ENCODE results near the gene CYB561D1. TPM values are rescaled to one million over a fixed set of nuclear protein-coding genes. Genes with fewer than 3 reads are reported as not detected.

Gene CYB561D1
- total RNA-seq, 1 experiment from 2014 or later: 3.1 TPM

DNA sequence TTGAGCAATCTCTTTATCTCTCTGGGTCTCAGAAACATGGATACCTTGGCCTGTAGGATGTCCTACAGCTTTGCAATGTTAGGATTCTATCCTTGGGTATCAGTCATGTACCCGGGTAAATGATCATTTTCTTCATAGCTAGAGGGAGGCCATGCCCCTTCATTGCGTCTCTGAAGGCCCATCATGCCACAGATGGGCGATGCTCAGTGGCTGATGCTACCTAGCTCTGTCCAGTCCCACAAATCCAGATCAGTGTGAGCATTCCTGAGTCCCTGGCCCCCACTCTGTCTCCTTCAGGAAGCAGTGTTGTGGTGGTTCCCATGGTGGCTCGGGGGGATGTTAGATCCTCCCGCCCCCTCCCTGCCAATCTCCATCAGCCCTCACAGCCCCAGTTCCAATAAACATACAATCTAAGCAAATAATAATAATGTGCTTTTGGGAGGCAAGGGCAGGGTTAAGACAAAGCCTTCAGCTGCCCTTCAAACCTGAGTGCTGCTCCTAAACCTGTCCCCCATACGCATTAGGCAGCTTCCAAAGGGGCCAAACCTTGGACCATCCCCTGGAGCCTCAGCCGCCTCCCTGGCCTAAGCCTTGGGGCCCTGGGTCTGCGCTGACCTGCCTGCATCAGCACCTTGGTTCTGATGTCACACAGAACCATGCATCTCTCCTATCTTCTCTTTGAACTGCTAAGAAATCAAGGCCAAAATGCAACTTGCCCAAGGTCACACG is 45.1 kb downstream of the CYB561D1 start:
- in situ Hi-C loops (cut with HindIII; ENCODE audit: low sequenced_read_pairs): loop anchor here (5.0 kb wide), 1 partner anchor 47 kb away; the partner anchor contains the start of gene CYB561D1
- DNase-seq (ENCODE audit: low spot score): no peak

DNA sequence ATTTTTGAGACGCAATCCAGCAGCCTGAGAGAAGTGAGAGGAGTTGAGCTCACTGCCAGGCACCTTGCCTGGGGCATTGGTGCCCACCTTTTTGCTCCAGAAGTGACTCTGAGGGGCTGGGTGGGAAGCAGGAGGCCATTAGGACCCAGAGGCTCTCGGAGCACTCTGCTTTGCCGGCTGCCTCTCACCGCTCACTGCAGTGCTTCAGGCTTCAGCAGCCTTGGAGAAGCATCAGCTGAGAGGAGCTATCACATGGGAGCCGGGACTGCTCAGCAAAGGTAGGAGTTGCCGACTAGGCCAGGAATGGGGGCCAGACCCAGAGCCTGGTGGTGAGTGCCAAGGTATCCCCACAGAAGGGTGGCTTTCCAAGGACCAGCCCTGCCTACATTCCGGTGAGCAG is 45.8 kb downstream of the CYB561D1 start, which contains the start of gene GPR61:
Gene GPR61, plus strand, starts transcription at position 197 of the 400 bp plus-strand sequence. CDS start 3,151 bp downstream, outside the sequence.
- peak; percentile 90 for DNase-seq (ENCODE audit: low spot score)
- in situ Hi-C loops (cut with HindIII; ENCODE audit: low sequenced_read_pairs): loop anchor here (5.0 kb wide), 1 partner anchor 47 kb away; the partner anchor contains the start of gene CYB561D1

GRCh38 chr1:109541102-109541501 is 47.2 kb downstream of the CYB561D1 start:
- no peak for DNase-seq (ENCODE audit: low spot score)
- in situ Hi-C loops (cut with HindIII; ENCODE audit: low sequenced_read_pairs): no loop called here

GRCh38 chr1:109542657-109543056 is 48.8 kb downstream of the CYB561D1 start:
- in situ Hi-C loops (cut with HindIII; ENCODE audit: low sequenced_read_pairs): no loop called here
- DNase-seq (ENCODE audit: low spot score): no peak

- DNase-seq (ENCODE audit: low spot score): no peak
- in situ Hi-C loops (cut with HindIII; ENCODE audit: low sequenced_read_pairs): no loop called here
Observed at GRCh38 chr1:109543283-109543987, 49.5 kb downstream of the CYB561D1 start.

GRCh38 chr1:109543988-109544735 is 50.3 kb downstream of the CYB561D1 start:
- no peak for DNase-seq (ENCODE audit: low spot score)
- in situ Hi-C loops (cut with HindIII; ENCODE audit: low sequenced_read_pairs): no loop called here

DNA sequence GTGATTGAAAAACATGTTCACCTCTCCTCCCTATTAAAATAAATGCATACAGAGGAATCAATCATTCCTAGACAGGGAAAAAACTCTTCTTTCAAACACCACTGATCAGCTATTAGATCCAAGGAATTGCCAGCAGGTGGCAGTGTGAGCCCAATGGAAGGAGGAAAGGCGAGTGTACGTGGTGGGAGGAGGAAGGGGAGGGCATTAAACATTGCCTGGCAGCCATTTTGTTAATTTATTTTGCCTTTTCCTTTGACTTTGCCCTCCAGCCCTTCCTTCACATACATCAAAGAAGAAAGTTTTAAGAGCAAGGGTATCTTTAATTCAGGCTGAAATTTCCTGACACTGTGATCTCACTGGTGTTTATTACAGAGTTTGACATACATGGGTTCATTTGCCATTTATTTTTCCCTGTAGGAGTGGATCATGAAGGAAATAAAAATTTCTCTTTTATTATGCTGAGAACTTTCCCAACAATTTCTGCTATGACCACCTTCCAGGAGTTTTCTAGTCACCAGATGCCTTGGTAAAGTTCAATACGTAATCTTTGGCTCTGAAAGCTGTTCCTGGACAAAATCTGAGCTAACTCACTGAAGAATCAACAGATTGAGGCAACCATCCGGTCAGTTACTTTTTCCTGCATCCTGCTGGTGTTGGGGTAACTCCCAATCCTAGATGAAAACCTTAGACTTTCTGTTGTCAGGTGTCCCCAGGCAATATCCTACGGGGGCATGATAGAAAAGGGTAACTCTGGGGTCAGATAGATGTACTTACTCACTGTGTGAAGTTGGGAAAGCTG is 52.6 kb downstream of the CYB561D1 start:
- DNase-seq (ENCODE audit: low spot score): peak; percentile 90
- in situ Hi-C loops (cut with HindIII; ENCODE audit: low sequenced_read_pairs): no loop called here

DNA sequence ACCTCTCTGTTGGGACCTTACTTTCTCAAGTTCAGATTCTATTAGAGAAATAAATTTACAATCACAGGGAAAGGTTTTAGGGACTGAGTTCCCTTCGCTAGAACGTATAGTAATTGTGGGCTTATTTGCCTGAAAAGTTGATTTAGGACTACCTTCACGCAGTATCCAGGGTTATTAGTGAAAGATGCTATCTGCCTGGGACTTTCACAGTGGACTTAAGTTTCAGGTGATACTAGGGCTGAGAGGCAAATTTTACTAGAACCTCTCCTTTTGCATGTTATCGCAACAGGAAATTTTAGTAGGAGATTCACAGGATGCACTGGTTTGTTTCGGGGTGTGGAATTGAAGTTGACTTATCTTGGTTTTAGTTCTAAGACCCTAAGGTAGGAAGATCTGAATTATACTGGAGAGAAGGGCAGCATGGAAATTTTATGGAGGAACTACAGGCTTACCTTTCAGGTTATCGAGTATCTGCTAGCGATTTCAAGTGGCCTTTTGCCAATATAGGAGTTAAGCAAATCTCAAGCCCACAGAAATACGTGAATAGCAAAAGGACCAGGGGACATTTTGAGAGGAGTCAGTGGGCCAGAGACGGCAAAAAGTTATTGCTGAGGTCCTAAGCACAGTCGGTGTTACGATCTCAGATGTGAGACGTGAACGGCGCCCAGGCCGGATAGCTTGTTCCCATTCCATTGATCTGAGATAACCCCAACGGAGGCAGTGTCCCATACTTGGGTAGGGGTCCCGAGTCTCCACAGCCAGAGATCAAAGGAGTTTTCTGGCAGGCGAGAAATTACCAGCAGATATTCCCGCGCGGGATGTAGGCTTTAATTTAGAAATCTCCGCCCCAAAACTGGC is 53.8 kb downstream of the CYB561D1 start:
- peak; percentile 40 for DNase-seq (ENCODE audit: low spot score)

GRCh38 chr1:109548321-109549267 is 54.7 kb downstream of the CYB561D1 start, which contains the start of gene GNAI3:
Gene GNAI3 (plus strand): TSS chr1:109548615. CDS start chr1:109548721, 106 bp downstream.
- DNase-seq (ENCODE audit: low spot score): peak; percentile 97
- in situ Hi-C loops (cut with HindIII; ENCODE audit: low sequenced_read_pairs): no loop called here

More for the DNA sequence above, 53.8 kb downstream of the CYB561D1 start:
- in situ Hi-C loops (cut with HindIII; ENCODE audit: low sequenced_read_pairs): no loop called here

Other genes starting within 250 kb of the CYB561D1 start
- gene CELSR2, start 244.6 kb upstream of the CYB561D1 start, total RNA-seq (2014; rRNA removed; shearing (Covaris generic)): 4.2 and 5.0 TPM in 2 replicates
- gene PSRC1, start 210.9 kb upstream of the CYB561D1 start, total RNA-seq (2014; rRNA removed; shearing (Covaris generic)): 46.8 and 58.2 TPM in 2 replicates
- 0.18 TPM in 1 of 2 replicates, not detected in the other for gene MYBPHL, start 187.1 kb upstream of the CYB561D1 start, total RNA-seq (2014; rRNA removed; shearing (Covaris generic))
- 15.1 and 17.7 TPM in 2 replicates for gene SORT1, start 96.2 kb upstream of the CYB561D1 start, total RNA-seq (2014; rRNA removed; shearing (Covaris generic))
- gene PSMA5, start 67.6 kb upstream of the CYB561D1 start, total RNA-seq (2014; rRNA removed; shearing (Covaris generic)): 105 and 147 TPM in 2 replicates
- gene SYPL2, start 27.5 kb upstream of the CYB561D1 start, total RNA-seq (2014; rRNA removed; shearing (Covaris generic)): not detected in 2 replicates
- 2.9 and 6.8 TPM in 2 replicates for gene ATXN7L2, start 10.2 kb upstream of the CYB561D1 start, total RNA-seq (2014; rRNA removed; shearing (Covaris generic))
- 0.07 and 0.25 TPM in 2 replicates for gene AMIGO1, start 15.6 kb downstream of the CYB561D1 start, total RNA-seq (2014; rRNA removed; shearing (Covaris generic))
- not detected in 2 replicates for gene GPR61, start 45.8 kb downstream of the CYB561D1 start, total RNA-seq (2014; rRNA removed; shearing (Covaris generic))
- 6.8 and 8.9 TPM in 2 replicates for gene GNAI3, start 54.5 kb downstream of the CYB561D1 start, total RNA-seq (2014; rRNA removed; shearing (Covaris generic))
- gene GNAT2, start 125.5 kb downstream of the CYB561D1 start, total RNA-seq (2014; rRNA removed; shearing (Covaris generic)): not detected in 2 replicates
- gene AMPD2, start 125.7 kb downstream of the CYB561D1 start, total RNA-seq (2014; rRNA removed; shearing (Covaris generic)): 90.0 and 101 TPM in 2 replicates
- gene GSTM4, start 162.0 kb downstream of the CYB561D1 start, total RNA-seq (2014; rRNA removed; shearing (Covaris generic)): 18.7 and 24.5 TPM in 2 replicates
- gene GSTM2, start 174.0 kb downstream of the CYB561D1 start, total RNA-seq (2014; rRNA removed; shearing (Covaris generic)): 18.2 and 24.6 TPM in 2 replicates
- not detected in 2 replicates for gene GSTM1, start 193.7 kb downstream of the CYB561D1 start, total RNA-seq (2014; rRNA removed; shearing (Covaris generic))
- gene GSTM5, start 218.2 kb downstream of the CYB561D1 start, total RNA-seq (2014; rRNA removed; shearing (Covaris generic)): 1.4 and 4.7 TPM in 2 replicates
- 0.51 and 0.55 TPM in 2 replicates for gene GSTM3, start 246.9 kb downstream of the CYB561D1 start, total RNA-seq (2014; rRNA removed; shearing (Covaris generic))